Esophagus muscularis mucosa (tissue), 3 donors: ENCODE measurements around the gene CALML6.

Experiments used
- CTCF ChIP-seq, 3 experiments: fragments of 200-600 bp in 2 of 3; fragments of 450-650 bp in 1 of 3; sonication (generic) in 2 of 3; IDR thresholded peaks; one replicate each; pipeline ENCODE4 v1.5.1; 2017 to 2019; ENCODE audit warnings: antibody characterized with exemption in 3 of 3, mild to moderate bottlenecking in 2 of 3, moderate library complexity in 1 of 3
- POLR2AphosphoS5 ChIP-seq, 2 donors: sonication (generic); formaldehyde crosslinking; IDR thresholded peaks; one replicate each; pipeline ENCODE4 v1.6.1; 2017; ENCODE audit warnings: antibody characterized with exemption in 2 of 2

- TF ChIP-seq CTCF (IDR thresholded peaks at IDR 0.05): no peak
- TF ChIP-seq POLR2AphosphoS5 (IDR thresholded peaks at IDR 0.05): no peak
Measured at GRCh38 chr1:1869469-1869868, 45.6 kb upstream of the CALML6 start.
